ENCODE results near the gene RAB3GAP1.

RAB3GAP1 gene

GRCh38 chr2:135037831-135038230 lies 14.3 kb upstream of the RAB3GAP1 start:
- H3K4me3 ChIP-seq (ENCODE audit: low read depth, low read length), result no peak overlapping the region
- TF ChIP-seq CTCF (IDR thresholded peaks at IDR 0.05; ENCODE audit: low read depth, low read length, missing control alignments), result no peak
- DNase-seq (ENCODE audit: low read depth), result no peak

- peak; percentile 65 for TF ChIP-seq CTCF (IDR thresholded peaks at IDR 0.05; ENCODE audit: low read depth, low read length, missing control alignments)
- DNase-seq (ENCODE audit: low read depth), result no peak
- no peak overlapping the region for H3K4me3 ChIP-seq (ENCODE audit: low read depth, low read length)
Observed at GRCh38 chr2:135043345-135043744, 8.7 kb upstream of the RAB3GAP1 start.

- TF ChIP-seq CTCF (IDR thresholded peaks at IDR 0.05; ENCODE audit: low read depth, low read length, missing control alignments), result no peak
- no peak within 1 kb of the TSS for H3K4me3 ChIP-seq (ENCODE audit: low read depth, low read length)
- DNase-seq (ENCODE audit: low read depth), result no peak
Observed at GRCh38 chr2:135047300-135047699, 4.8 kb upstream of the RAB3GAP1 start, which contains the start of gene MAP3K19. Gene MAP3K19, minus strand, starts transcription at chr2:135047447. Its CDS starts 22,800 bp downstream, at chr2:135024647.

GRCh38 chr2:135048122-135048521 lies 4.0 kb upstream of the RAB3GAP1 start:
- TF ChIP-seq CTCF (IDR thresholded peaks at IDR 0.05; ENCODE audit: low read depth, low read length, missing control alignments), result no peak
- DNase-seq (ENCODE audit: low read depth), result no peak

GRCh38 chr2:135050132-135050531 lies 2.0 kb upstream of the RAB3GAP1 start:
- TF ChIP-seq CTCF (IDR thresholded peaks at IDR 0.05; ENCODE audit: low read depth, low read length, missing control alignments), result no peak
- no peak overlapping the region for H3K4me3 ChIP-seq (ENCODE audit: low read depth, low read length)

More at GRCh38 chr2:135048122-135048521, 4.0 kb upstream of the RAB3GAP1 start:
- H3K4me3 ChIP-seq (ENCODE audit: low read depth, low read length), result no peak overlapping the region

GRCh38 chr2:135050684-135051083 lies 1.4 kb upstream of the RAB3GAP1 start:
- no peak for DNase-seq (ENCODE audit: low read depth)
- TF ChIP-seq CTCF (IDR thresholded peaks at IDR 0.05; ENCODE audit: low read depth, low read length, missing control alignments), result no peak

More at GRCh38 chr2:135050132-135050531, 2.0 kb upstream of the RAB3GAP1 start:
- no peak for DNase-seq (ENCODE audit: low read depth)

GRCh38 chr2:135052997-135053474 lies 944 bp downstream of the RAB3GAP1 start:
- peak overlapping the region; percentile 59 for H3K4me3 ChIP-seq (ENCODE audit: low read depth, low read length)
- TF ChIP-seq CTCF (IDR thresholded peaks at IDR 0.05; ENCODE audit: low read depth, low read length, missing control alignments), result no peak
- DNase-seq (ENCODE audit: low read depth), result peak; percentile 39

More at GRCh38 chr2:135050684-135051083, 1.4 kb upstream of the RAB3GAP1 start:
- H3K4me3 ChIP-seq (ENCODE audit: low read depth, low read length), result no peak overlapping the region
